Neural progenitor cell (in vitro differentiated cells): ENCODE results near the gene SLC25A31.
A peak's percentile ranks its signal among the peaks of the same experiment; 100 is the strongest.

Experiments used
- EZH2 ChIP-seq: fragments of 200-600 bp; sonication (generic); IDR thresholded peaks from 2 replicates; pipeline ENCODE4 v1.6.1; 2017; ENCODE audit warnings: antibody characterized with exemption, mild to moderate bottlenecking, moderate library complexity
- EZH2phosphoT487 ChIP-seq: fragments of 200-600 bp; sonication (generic); IDR thresholded peaks from 2 replicates; pipeline ENCODE4 v1.6.1; 2017; ENCODE audit warnings: antibody characterized with exemption
- TF ChIP-seq, protein P1 (sequence below): fragments of 200-600 bp; sonication (generic); IDR thresholded peaks from 2 replicates; pipeline ENCODE4 v1.5.1; 2017; ENCODE audit warnings: antibody characterized with exemption, mild to moderate bottlenecking

DNA sequence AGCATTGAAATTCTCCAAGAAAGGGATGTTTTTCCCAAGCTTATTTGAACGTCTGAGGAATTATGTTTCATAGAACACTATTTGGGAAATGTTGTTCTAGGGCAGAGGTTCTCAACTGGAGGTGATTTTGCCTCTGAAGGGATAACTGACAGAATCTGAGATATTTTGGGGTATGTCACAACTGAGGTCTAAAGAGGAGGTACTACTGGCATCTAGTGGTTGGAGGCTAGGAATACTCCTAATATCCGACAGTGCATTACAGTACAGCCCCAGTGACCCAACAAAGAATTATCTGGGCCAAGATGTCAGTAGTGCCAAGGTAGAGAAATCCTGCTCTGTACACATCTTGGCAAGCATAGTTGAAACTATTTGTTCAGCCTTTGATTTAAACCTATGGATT is 58.3 kb downstream of the SLC25A31 start:
- TF ChIP-seq, protein P1, sequence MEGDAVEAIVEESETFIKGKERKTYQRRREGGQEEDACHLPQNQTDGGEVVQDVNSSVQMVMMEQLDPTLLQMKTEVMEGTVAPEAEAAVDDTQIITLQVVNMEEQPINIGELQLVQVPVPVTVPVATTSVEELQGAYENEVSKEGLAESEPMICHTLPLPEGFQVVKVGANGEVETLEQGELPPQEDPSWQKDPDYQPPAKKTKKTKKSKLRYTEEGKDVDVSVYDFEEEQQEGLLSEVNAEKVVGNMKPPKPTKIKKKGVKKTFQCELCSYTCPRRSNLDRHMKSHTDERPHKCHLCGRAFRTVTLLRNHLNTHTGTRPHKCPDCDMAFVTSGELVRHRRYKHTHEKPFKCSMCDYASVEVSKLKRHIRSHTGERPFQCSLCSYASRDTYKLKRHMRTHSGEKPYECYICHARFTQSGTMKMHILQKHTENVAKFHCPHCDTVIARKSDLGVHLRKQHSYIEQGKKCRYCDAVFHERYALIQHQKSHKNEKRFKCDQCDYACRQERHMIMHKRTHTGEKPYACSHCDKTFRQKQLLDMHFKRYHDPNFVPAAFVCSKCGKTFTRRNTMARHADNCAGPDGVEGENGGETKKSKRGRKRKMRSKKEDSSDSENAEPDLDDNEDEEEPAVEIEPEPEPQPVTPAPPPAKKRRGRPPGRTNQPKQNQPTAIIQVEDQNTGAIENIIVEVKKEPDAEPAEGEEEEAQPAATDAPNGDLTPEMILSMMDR = peak; percentile 34
- no peak for TF ChIP-seq EZH2
- no peak for TF ChIP-seq EZH2phosphoT487
